Stimulated activated effector memory CD8-positive, alpha-beta T cell treated with anti-CD3 and anti-CD28 coated beads, Interleukin-12 subunit alpha, Interleukin-12 subunit beta, amount 100 ng/mL, for 72 hours (primary cell): Measurements from ENCODE around the gene MAU2.

Source experiments
- ATAC-seq: fragments of 150-1000 bp; cut with Tn5 transposase; 2 replicates; pipeline ENCODE4 v1.10.0; 2021
- DNase-seq, 2 donors: peaks; one replicate each; pipeline ENCODE4 v3.0.0; 2021 to 2022; ENCODE audit warnings: low spot score in 2 of 2
- H3K27ac Mint-ChIP-seq: one replicate; pipeline ENCODE4 v1.8.0; 2022; ENCODE audit warnings: mild to moderate bottlenecking, mixed read lengths
- H3K36me3 Mint-ChIP-seq: one replicate; pipeline ENCODE4 v1.8.0; 2022; ENCODE audit warnings: mild to moderate bottlenecking, mixed read lengths
- H3K4me1 Mint-ChIP-seq: one replicate; pipeline ENCODE4 v1.8.0; 2022; ENCODE audit warnings: mixed read lengths
- H3K4me3 Mint-ChIP-seq: one replicate; pipeline ENCODE4 v1.8.0; 2022; ENCODE audit warnings: mild to moderate bottlenecking, mixed read lengths
- H3K9me3 Mint-ChIP-seq: one replicate; pipeline ENCODE4 v1.8.0; 2022; ENCODE audit warnings: mixed read lengths

The MAU2 gene, protein sequence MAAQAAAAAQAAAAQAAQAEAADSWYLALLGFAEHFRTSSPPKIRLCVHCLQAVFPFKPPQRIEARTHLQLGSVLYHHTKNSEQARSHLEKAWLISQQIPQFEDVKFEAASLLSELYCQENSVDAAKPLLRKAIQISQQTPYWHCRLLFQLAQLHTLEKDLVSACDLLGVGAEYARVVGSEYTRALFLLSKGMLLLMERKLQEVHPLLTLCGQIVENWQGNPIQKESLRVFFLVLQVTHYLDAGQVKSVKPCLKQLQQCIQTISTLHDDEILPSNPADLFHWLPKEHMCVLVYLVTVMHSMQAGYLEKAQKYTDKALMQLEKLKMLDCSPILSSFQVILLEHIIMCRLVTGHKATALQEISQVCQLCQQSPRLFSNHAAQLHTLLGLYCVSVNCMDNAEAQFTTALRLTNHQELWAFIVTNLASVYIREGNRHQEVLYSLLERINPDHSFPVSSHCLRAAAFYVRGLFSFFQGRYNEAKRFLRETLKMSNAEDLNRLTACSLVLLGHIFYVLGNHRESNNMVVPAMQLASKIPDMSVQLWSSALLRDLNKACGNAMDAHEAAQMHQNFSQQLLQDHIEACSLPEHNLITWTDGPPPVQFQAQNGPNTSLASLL

DNA sequence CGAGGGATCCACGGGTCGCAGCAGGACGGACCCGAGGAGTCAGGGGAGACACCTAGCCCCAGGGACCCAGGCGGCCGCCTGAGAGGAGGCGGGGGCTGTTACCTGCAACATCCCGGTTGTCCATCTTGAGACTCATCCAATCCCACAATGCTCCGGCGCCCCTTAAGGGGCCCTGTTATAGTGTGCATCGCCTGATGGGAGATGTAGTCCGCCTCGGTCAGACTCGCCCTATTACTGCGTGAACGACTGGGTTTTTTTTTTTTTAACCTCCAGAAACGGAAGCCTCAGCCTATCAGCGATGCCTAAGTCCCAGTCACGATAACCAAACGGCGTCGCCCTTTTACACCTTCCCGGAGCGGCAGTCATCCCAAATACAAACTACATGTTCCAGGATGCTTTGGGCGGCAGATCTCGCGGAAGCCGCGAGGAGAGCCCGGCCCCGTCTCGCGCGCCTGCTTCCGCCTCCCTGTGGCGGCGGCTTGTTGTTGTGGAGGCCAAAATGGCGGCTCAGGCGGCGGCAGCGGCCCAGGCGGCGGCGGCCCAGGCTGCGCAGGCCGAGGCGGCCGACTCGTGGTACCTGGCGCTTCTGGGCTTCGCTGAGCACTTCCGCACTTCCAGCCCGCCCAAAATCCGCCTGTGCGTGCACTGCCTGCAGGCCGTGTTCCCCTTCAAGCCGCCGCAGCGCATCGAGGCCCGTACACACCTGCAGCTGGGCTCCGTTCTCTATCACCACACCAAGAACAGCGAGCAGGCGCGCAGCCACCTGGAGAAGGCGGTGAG lies at the start of gene MAU2, which contains the start of gene SUGP1:
TSS of gene MAU2 (plus strand) at position 469 of the 780 bp plus-strand sequence. CDS start at position 500, 31 bp downstream.
TSS of gene SUGP1 (minus strand) at position 149 of the 780 bp plus-strand sequence. CDS start at position 136, 13 bp downstream.
- Mint-ChIP-seq H3K9me3 (no peaks in the 10 kb centered on the region), H3K4me3 (peak within 1 kb of the TSS; percentile 91), H3K27ac (peak within 1 kb of the TSS; percentile 99), H3K36me3 (peaks cover 45% of the 10 kb centered on the region), H3K4me1 (peaks cover 38% of the 10 kb centered on the region)
- DNase-seq (peak; percentile 78 to 92), ATAC-seq (peak; percentile 95)

DNA sequence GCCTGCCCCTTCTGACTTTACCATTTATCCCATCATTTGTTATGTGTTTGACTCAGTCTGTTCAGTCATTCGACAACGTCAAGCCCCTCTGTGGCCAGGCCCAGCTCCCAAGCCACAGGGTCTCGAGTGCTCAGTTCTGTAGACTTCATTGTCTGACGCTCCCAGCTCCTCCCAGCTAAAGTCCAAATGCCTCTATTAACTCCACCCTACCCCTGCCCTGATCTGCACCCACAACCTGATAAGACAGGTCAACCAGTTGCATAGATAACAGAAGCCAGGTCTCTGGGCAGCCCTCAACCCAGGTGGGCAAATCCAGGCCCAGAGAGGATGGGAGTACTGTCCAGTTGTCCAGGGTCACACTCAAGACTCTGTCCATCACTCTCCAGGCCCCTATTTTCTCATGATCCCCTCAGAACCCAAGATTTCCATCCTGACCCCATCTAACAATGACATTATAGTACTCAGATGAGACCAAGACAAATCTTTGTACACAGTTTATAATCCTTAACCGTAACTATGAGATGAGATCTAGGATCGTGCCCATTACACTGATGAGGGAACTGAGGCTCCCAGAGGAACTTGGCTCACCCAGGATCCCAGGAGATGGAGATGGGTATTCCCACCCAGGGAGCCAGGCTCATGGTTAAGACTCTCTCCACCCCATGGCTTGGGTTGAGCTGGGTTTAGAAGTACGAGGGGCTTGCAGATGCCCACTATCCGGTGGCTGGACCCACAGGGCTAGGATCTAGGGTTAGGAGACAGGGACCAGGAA lies 48.6 kb upstream of the MAU2 start:
- DNase-seq (no peak), ATAC-seq (no peak)
- no peaks in the 10 kb centered on the region for H3K9me3 Mint-ChIP-seq
- H3K4me1 Mint-ChIP-seq = peaks cover 17% of the 10 kb centered on the region
- no peak overlapping the region for H3K4me3 Mint-ChIP-seq
- H3K36me3 Mint-ChIP-seq = peaks cover 17% of the 10 kb centered on the region
- no peak overlapping the region for H3K27ac Mint-ChIP-seq

DNA sequence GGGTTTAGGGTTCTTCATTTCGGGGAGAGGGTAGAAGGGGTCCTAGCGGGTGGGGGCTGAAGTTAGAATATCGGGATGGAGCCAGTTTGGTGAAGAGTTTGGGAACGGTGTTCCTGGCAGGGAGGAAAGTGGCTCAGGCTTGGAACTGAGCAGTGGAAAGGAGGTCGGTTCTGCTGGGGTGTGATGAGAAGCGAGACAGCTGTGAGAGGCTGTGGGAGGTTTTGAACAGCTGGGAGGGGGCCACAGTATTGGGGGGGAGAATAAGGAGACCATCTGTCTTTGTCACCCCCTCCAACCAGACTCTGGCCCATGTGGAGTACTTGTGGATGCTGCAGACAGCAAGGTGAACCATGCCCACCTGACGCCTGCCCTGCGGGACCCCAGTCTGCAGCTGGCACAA lies 46.5 kb upstream of the MAU2 start:
- Mint-ChIP-seq H3K36me3 (peaks cover 17% of the 10 kb centered on the region), H3K27ac (peak overlapping the region; percentile 87), H3K9me3 (no peaks in the 10 kb centered on the region), H3K4me3 (no peak overlapping the region), H3K4me1 (peaks cover 17% of the 10 kb centered on the region)
- DNase-seq (no peak), ATAC-seq (no peak)

DNA sequence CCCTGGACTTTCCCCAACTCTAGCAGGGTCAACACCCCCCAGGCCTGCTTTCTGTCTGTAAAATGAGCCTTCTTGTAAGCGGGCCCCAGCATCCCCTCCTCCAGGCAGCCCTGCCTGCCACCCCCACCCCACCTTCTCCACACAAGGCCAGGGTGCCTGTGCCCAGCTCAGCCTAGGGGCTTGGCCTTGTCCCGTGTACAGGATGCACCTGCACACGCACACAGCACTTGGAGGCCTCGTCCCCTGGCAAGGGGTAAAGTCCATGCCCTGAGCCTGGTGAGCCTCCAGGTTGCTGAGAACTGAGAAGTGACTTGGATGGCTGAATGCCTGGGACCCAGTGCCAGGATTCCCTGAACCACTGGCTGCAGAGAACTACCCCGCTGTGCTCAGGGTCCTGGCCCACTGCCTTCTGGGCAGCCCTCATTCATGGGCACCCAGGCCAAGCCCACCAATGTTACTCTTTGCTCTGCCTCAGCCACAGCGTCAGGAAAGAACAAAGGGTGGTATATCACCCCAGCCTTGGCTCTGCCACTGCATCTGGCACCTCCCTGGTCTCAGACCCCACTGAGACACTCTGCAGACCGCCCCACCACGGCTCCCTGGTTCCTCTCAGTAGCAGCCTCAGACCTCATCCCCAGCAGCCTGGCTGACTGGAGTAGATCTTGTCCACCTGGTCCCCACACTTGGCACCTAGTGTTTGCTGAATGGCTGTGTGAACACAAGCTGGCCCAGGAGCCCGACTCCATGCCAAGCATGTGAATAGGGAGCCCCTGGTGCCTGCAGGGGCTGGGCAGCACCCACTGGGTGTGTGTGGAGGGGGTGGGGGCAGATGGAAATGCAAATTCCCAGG lies 45.7 kb upstream of the MAU2 start:
- H3K4me1 Mint-ChIP-seq = peaks cover 17% of the 10 kb centered on the region
- peak; percentile 11 for ATAC-seq

DNA sequence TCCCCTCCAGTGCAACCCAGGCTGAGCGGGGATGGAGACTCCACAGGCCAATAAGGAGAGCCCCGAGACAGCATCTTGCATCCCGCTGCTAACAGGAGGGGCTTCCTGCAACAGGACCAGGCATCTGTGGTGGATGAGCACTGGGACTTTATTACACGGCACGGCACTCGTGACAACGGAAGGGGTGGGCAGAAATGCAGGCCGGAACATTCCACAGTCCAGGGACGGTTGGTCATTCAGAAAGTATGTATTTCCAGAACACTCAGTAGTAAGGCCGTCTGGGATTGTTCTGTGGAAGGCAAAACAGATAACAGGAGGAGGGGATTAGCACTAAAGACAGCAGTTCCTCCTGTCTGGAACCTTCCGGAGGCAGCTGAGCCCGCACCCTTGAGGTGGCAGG lies 44.2 kb upstream of the MAU2 start:
- H3K4me3 Mint-ChIP-seq = no peak overlapping the region
- H3K4me1 Mint-ChIP-seq = peaks cover 16% of the 10 kb centered on the region
- H3K9me3 Mint-ChIP-seq = no peaks in the 10 kb centered on the region
- no peak overlapping the region for H3K27ac Mint-ChIP-seq
- H3K36me3 Mint-ChIP-seq = peaks cover 29% of the 10 kb centered on the region
- DNase-seq (no peak), ATAC-seq (no peak)

More for the DNA sequence above, 45.7 kb upstream of the MAU2 start:
- DNase-seq = no peak
- peaks cover 17% of the 10 kb centered on the region for H3K36me3 Mint-ChIP-seq
- H3K27ac Mint-ChIP-seq = no peak overlapping the region
- H3K4me3 Mint-ChIP-seq = no peak overlapping the region
- no peaks in the 10 kb centered on the region for H3K9me3 Mint-ChIP-seq

GRCh38 chr19:19276851-19277250 lies 43.8 kb upstream of the MAU2 start:
- Mint-ChIP-seq H3K27ac (no peak overlapping the region), H3K9me3 (no peaks in the 10 kb centered on the region), H3K36me3 (peaks cover 31% of the 10 kb centered on the region), H3K4me3 (no peak overlapping the region), H3K4me1 (peaks cover 12% of the 10 kb centered on the region)
- no peak for DNase-seq
- ATAC-seq = no peak

DNA sequence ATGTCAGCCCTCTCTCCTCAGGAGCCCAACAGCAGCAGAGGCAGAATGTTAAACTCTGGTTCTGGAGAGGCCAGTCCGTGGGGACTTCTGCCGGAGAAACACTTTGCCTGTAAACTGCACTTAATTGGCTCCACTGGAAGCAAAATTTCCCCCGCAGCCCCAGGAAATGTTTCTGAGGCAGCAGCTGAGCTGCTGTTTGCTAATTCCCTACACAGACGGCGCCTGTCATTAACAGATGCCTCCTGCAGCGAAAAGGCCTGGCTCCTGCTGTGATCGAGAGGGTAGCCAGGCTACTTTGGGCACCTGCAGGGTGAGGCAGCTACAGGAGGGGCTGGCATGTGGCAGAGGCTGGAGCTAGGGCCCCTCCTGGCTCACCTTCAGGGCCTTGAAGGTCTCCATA lies 42.3 kb upstream of the MAU2 start:
- no peak for ATAC-seq
- peaks cover 9% of the 10 kb centered on the region for H3K4me1 Mint-ChIP-seq
- H3K4me3 Mint-ChIP-seq = no peak overlapping the region
- H3K9me3 Mint-ChIP-seq = no peaks in the 10 kb centered on the region
- H3K36me3 Mint-ChIP-seq = peaks cover 46% of the 10 kb centered on the region
- H3K27ac Mint-ChIP-seq = no peak overlapping the region
- DNase-seq = no peak

DNA sequence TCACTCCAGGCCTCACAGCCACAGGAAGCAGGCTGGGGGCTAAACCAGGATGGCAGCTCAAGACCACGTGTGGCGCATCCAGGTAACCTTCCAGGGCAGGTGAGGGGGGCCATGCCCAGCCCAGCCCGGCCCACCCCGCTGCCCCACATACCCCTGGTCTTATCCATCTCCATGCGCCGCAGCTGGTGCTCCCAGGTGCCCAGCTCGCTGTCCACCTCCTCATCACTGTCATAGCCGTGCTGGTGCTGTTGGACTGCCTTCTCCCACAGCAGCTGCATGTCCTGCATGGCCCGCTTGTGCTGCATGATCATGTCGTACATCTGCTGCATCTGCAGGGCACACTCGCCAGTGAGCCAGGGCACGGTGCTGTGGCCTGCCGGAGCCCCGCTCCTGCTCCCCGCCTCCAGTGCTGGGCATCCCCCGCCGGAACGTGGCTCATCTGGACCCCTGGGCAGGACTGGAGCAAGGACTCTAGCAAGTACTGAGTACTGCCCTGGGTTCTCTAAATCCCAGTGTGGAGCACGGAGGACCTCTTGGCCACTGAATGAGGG lies 41.5 kb upstream of the MAU2 start:
- H3K36me3 Mint-ChIP-seq = peaks cover 50% of the 10 kb centered on the region
- ATAC-seq (no peak), DNase-seq (no peak)
- H3K4me1 Mint-ChIP-seq = peaks cover 1% of the 10 kb centered on the region
- H3K4me3 Mint-ChIP-seq = no peak overlapping the region
- H3K9me3 Mint-ChIP-seq = no peaks in the 10 kb centered on the region
- no peak overlapping the region for H3K27ac Mint-ChIP-seq

- ATAC-seq = no peak
- Mint-ChIP-seq H3K4me1 (no peaks in the 10 kb centered on the region), H3K36me3 (peaks cover 55% of the 10 kb centered on the region), H3K9me3 (no peaks in the 10 kb centered on the region), H3K27ac (no peak overlapping the region), H3K4me3 (no peak overlapping the region)
- no peak for DNase-seq
These were observed 40.8 kb upstream of the MAU2 start for GRCh38 chr19:19279853-19280252.

GRCh38 chr19:19280561-19280960 lies 40.1 kb upstream of the MAU2 start:
- DNase-seq = no peak
- H3K36me3 Mint-ChIP-seq = peaks cover 61% of the 10 kb centered on the region
- H3K4me1 Mint-ChIP-seq = no peaks in the 10 kb centered on the region
- H3K27ac Mint-ChIP-seq = no peak overlapping the region
- ATAC-seq = no peak
- no peaks in the 10 kb centered on the region for H3K9me3 Mint-ChIP-seq
- no peak overlapping the region for H3K4me3 Mint-ChIP-seq

GRCh38 chr19:19285686-19286085 lies 34.9 kb upstream of the MAU2 start:
- H3K9me3 Mint-ChIP-seq = no peaks in the 10 kb centered on the region
- no peak overlapping the region for H3K27ac Mint-ChIP-seq
- peaks cover 88% of the 10 kb centered on the region for H3K36me3 Mint-ChIP-seq
- DNase-seq (no peak), ATAC-seq (no peak)
- no peaks in the 10 kb centered on the region for H3K4me1 Mint-ChIP-seq
- no peak overlapping the region for H3K4me3 Mint-ChIP-seq

DNA sequence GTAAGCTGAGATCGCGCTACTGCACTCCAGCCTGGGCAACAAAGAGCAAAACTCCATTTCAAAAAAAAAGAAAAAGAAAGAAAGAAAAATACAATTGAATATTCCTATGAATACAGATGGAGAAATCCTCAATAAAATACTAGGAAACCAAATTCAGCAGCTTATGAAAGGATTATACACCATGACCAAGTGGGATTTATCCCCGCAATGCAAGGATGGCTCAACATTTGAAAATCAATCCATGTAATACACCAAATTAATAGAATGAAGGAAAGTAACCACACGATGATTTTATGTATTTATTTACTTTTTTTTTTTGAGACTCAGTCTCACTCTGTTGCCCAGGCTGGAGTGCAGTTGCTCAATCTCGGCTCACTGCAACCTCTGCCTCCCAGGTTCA lies 28.0 kb upstream of the MAU2 start:
- Mint-ChIP-seq H3K36me3 (peaks cover 83% of the 10 kb centered on the region), H3K9me3 (no peaks in the 10 kb centered on the region), H3K4me3 (no peak overlapping the region), H3K4me1 (no peaks in the 10 kb centered on the region), H3K27ac (no peak overlapping the region)
- no peak for ATAC-seq
- no peak for DNase-seq

- no peak overlapping the region for H3K4me3 Mint-ChIP-seq
These were observed 25.7 kb upstream of the MAU2 start for GRCh38 chr19:19294914-19295313.

More at GRCh38 chr19:19294914-19295313, 25.7 kb upstream of the MAU2 start:
- ATAC-seq (no peak), DNase-seq (no peak)
- H3K9me3 Mint-ChIP-seq = no peaks in the 10 kb centered on the region
- peaks cover 83% of the 10 kb centered on the region for H3K36me3 Mint-ChIP-seq
- peak overlapping the region; percentile 26 for H3K27ac Mint-ChIP-seq
- H3K4me1 Mint-ChIP-seq = no peaks in the 10 kb centered on the region
